ENCODE data around the gene CIT.

The CIT gene

GRCh38 chr12:119682639-119683252 lies 194.4 kb downstream of the CIT start:
- TF ChIP-seq CTCF (IDR thresholded peaks at IDR 0.05; ENCODE audit: low read depth, low read length) = no peak
- DNase-seq (ENCODE audit: low read depth in 2 of 2) = no peak
- H3K4me3 ChIP-seq (replicated peaks in 1 of 2; ENCODE audit: low read depth in 2 of 2, low read length in 2 of 2) = no peak overlapping the region

GRCh38 chr12:119681728-119682638 lies 195.1 kb downstream of the CIT start:
- no peak for TF ChIP-seq CTCF (IDR thresholded peaks at IDR 0.05; ENCODE audit: low read depth, low read length)

GRCh38 chr12:119681111-119681510 lies 196.0 kb downstream of the CIT start:
- TF ChIP-seq CTCF (IDR thresholded peaks at IDR 0.05; ENCODE audit: low read depth, low read length) = no peak
- no peak overlapping the region for H3K4me3 ChIP-seq (replicated peaks in 1 of 2; ENCODE audit: low read depth in 2 of 2, low read length in 2 of 2)
- DNase-seq (ENCODE audit: low read depth in 2 of 2) = no peak

More at GRCh38 chr12:119681728-119682638, 195.1 kb downstream of the CIT start:
- no peak for DNase-seq (ENCODE audit: low read depth in 2 of 2)
- H3K4me3 ChIP-seq (replicated peaks in 1 of 2; ENCODE audit: low read depth in 2 of 2, low read length in 2 of 2) = no peak overlapping the region

GRCh38 chr12:119679490-119679889 lies 197.6 kb downstream of the CIT start:
- DNase-seq (ENCODE audit: low read depth in 2 of 2) = no peak
- no peak overlapping the region for H3K4me3 ChIP-seq (replicated peaks in 1 of 2; ENCODE audit: low read depth in 2 of 2, low read length in 2 of 2)
- TF ChIP-seq CTCF (IDR thresholded peaks at IDR 0.05; ENCODE audit: low read depth, low read length) = no peak

GRCh38 chr12:119679081-119679480 lies 198.0 kb downstream of the CIT start:
- H3K4me3 ChIP-seq (replicated peaks in 1 of 2; ENCODE audit: low read depth in 2 of 2, low read length in 2 of 2) = no peak overlapping the region
- no peak for DNase-seq (ENCODE audit: low read depth in 2 of 2)
- TF ChIP-seq CTCF (IDR thresholded peaks at IDR 0.05; ENCODE audit: low read depth, low read length) = no peak

- TF ChIP-seq CTCF (IDR thresholded peaks at IDR 0.05; ENCODE audit: low read depth, low read length) = no peak
- H3K4me3 ChIP-seq (replicated peaks in 1 of 2; ENCODE audit: low read depth in 2 of 2, low read length in 2 of 2) = no peak overlapping the region
- DNase-seq (ENCODE audit: low read depth in 2 of 2) = peak in 1 of 2 donors; percentile 43
Measured at GRCh38 chr12:119678459-119678858, 198.7 kb downstream of the CIT start.

Data from cardiac fibroblast (primary cell).